Measurements from ENCODE around the gene PTPN5. TPM values are rescaled to one million over a fixed set of nuclear protein-coding genes. Genes with fewer than 3 reads are reported as not detected.

PTPN5 gene
- total and polyA plus RNA-seq, 8 donors: 0.19 to 2.9 (median 0.38) TPM; not detected in 3

GRCh38 chr11:18743365-18743764 lies 48.2 kb downstream of the PTPN5 start:
- Histone ChIP-seq H3K36me3 (no peaks in the 10 kb centered on the region), H3K27me3 (no peaks in the 10 kb centered on the region), H3K9me3 (no peaks in the 10 kb centered on the region), H3K4me1 (no peaks in the 10 kb centered on the region), H3K4me3 (no peak overlapping the region), H3K27ac (no peak overlapping the region)
- intact Hi-C loops (cut with DNase I; ENCODE audit: low total_unique reads): no loop called here
- DNase-seq: no peak
- WGBS, 5 donors: 78 to 88% (median 86%) methylated on average over 9 to 10 of the region's 10 CpGs
- TF ChIP-seq POLR2A (IDR thresholded peaks at IDR 0.05) (no peak), EP300 (IDR thresholded peaks at IDR 0.05) (no peak), CTCF (IDR thresholded peaks at IDR 0.05) (no peak), POLR2AphosphoS5 (IDR thresholded peaks at IDR 0.05) (no peak)

GRCh38 chr11:18741783-18742182 lies 49.8 kb downstream of the PTPN5 start:
- WGBS, 5 donors: 78 to 94% (median 87%) methylated on average over 3 of the region's 3 CpGs
- Histone ChIP-seq H3K9me3 (no peaks in the 10 kb centered on the region), H3K27me3 (peaks cover 0 to 2% (median 0%) of the 10 kb centered on the region in 3 donors), H3K4me3 (no peak overlapping the region), H3K4me1 (no peaks in the 10 kb centered on the region), H3K36me3 (no peaks in the 10 kb centered on the region), H3K27ac (no peak overlapping the region)
- intact Hi-C loops (cut with DNase I; ENCODE audit: low total_unique reads): no loop called here
- TF ChIP-seq EP300 (IDR thresholded peaks at IDR 0.05) (no peak), POLR2A (IDR thresholded peaks at IDR 0.05) (no peak), CTCF (IDR thresholded peaks at IDR 0.05) (no peak), POLR2AphosphoS5 (IDR thresholded peaks at IDR 0.05) (no peak)
- no peak for DNase-seq

- TF ChIP-seq POLR2AphosphoS5 (IDR thresholded peaks at IDR 0.05) (no peak), POLR2A (IDR thresholded peaks at IDR 0.05) (no peak), CTCF (IDR thresholded peaks at IDR 0.05) (no peak), EP300 (IDR thresholded peaks at IDR 0.05) (no peak)
- no peak for DNase-seq
- Histone ChIP-seq H3K27me3 (peaks cover 0 to 12% (median 0%) of the 10 kb centered on the region in 3 donors), H3K36me3 (no peaks in the 10 kb centered on the region), H3K4me1 (no peaks in the 10 kb centered on the region), H3K4me3 (no peak overlapping the region), H3K27ac (no peak overlapping the region), H3K9me3 (no peaks in the 10 kb centered on the region)
- WGBS, 5 donors: 57 to 74% (median 68%) methylated on average over 3 to 4 of the region's 4 CpGs
- intact Hi-C loops (cut with DNase I; ENCODE audit: low total_unique reads): loop anchor here (10.0 kb wide), 1 partner anchor 625 kb away; no protein-coding TSS in a partner anchor
Observed at GRCh38 chr11:18739685-18740084, 51.9 kb downstream of the PTPN5 start.

- DNase-seq: no peak
- 88 to 91% (median 89%) methylated on average over 8 of the region's 8 CpGs for WGBS, 5 donors
- Histone ChIP-seq H3K27ac (no peak overlapping the region), H3K9me3 (no peaks in the 10 kb centered on the region), H3K36me3 (no peaks in the 10 kb centered on the region), H3K4me1 (no peaks in the 10 kb centered on the region), H3K27me3 (peaks cover 0 to 12% (median 0%) of the 10 kb centered on the region in 3 donors), H3K4me3 (no peak overlapping the region)
- TF ChIP-seq POLR2AphosphoS5 (IDR thresholded peaks at IDR 0.05) (no peak), POLR2A (IDR thresholded peaks at IDR 0.05) (no peak), EP300 (IDR thresholded peaks at IDR 0.05) (no peak), CTCF (IDR thresholded peaks at IDR 0.05) (no peak)
- intact Hi-C loops (cut with DNase I; ENCODE audit: low total_unique reads): loop anchor here (10.0 kb wide), 1 partner anchor 623 kb away; no protein-coding TSS in a partner anchor
Observed at GRCh38 chr11:18737642-18738041, 54.0 kb downstream of the PTPN5 start.
